T-helper 22 cell (primary cell): ENCODE results near the gene STEAP3.

Experiments
- DNase-seq: peaks from one replicate; pipeline ENCODE4 v3.0.0-alpha.2; 2020; ENCODE audit warnings: low read depth

Gene STEAP3

DNA sequence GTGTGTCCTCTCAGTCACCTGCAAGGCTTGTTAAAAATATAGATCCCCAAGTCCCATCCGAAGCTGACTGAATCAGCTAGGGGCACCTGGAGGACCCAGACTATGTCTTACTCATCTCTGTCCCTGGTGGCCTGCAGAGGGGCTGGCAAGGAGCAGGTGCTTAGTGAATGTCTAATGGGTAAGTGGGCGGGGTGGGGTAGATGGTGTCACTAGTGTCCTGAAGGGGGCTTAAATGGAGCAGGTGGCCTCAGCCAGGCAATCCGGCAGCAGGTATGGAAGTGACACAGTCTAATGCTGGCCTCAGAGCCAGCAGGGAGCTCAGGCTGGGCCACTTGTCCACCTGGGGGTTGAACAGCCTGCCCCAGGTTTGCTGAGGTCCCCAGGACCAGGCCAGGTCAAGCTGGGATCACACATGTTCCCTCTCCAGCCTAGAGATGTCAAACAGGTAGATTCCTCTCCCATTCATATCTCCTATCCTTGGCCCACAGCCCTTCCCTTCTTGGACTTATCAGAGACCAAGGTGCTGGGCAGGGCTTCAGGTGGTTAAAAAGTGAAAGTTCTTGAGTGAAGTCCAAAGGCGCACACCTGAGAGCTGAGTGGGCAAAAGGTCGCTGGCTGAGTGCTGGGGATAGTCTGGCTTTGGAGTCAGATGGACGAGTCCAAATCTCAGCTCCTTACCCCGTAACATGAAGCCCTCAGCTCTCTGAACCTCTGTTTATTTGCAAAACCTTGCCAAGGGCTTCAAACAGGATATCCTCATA, 1.7 kb downstream of the STEAP3 start:
- DNase-seq: no peak

- DNase-seq: no peak
These were observed 2.3 kb downstream of the STEAP3 start for GRCh38 chr2:119225926-119226325.

DNA sequence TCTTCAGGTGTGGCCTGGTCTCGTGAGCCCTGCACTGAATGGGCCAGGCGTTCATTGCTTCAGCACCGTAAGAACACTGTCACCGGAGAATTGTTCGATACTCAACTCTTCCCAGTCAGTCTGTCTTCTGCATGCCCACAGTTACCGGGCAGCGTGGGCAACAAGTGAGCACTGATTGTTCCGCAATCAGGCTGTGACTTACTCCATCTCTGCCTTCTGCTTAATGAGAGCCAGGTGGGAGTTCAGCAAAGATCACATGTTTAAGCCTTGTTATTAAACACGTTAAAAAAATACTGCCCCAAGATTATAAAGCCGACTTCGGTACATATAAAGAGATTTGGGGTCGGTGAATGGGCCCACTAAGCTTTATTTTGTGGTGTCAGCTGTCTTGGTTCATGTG, 3.7 kb downstream of the STEAP3 start:
- DNase-seq: no peak

GRCh38 chr2:119228136-119228535, 4.5 kb downstream of the STEAP3 start:
- DNase-seq: no peak

DNA sequence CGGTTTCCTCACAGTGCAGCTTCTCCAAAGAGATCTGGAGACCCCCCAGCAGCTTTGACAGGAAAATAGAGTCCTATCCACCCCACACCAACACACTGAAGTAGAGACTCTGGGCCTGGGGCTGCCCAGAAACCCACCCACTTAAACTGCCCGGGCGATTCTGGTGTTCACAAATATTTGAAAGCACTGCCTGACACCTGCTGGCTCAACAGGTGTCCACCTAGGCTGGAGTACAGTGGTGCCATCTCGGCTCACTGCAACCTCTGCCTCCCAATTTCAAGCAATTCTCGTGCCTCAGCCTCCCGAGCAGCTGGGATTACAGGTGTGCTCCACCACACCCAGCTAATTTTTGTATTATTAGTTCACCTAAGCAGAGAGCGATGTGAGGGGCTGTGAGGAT, 5.3 kb downstream of the STEAP3 start:
- no peak for DNase-seq

- DNase-seq: no peak
These were observed 6.1 kb downstream of the STEAP3 start for GRCh38 chr2:119229716-119230115.

- no peak for DNase-seq
These were observed 6.9 kb downstream of the STEAP3 start for GRCh38 chr2:119230219-119231185.

GRCh38 chr2:119231975-119232665, 8.5 kb downstream of the STEAP3 start:
- no peak for DNase-seq

DNA sequence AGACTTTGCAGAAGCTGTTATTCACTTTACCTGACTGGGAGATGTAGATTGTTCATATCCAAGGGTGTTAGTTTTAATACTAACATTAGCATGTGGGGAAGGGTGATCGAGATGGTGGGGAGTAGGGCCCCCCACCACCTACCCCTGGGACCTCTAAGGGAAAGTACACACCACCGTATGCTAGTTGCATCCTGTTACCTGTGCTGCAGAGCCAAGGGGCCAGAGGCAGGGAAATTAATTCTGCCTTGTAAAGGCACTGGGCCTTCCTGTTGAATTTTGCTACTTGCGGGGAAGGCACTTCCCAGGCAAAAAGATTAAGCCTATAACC, 9.0 kb downstream of the STEAP3 start:
- no peak for DNase-seq

- DNase-seq: no peak
These were observed 9.8 kb downstream of the STEAP3 start for GRCh38 chr2:119233326-119234020.

DNA sequence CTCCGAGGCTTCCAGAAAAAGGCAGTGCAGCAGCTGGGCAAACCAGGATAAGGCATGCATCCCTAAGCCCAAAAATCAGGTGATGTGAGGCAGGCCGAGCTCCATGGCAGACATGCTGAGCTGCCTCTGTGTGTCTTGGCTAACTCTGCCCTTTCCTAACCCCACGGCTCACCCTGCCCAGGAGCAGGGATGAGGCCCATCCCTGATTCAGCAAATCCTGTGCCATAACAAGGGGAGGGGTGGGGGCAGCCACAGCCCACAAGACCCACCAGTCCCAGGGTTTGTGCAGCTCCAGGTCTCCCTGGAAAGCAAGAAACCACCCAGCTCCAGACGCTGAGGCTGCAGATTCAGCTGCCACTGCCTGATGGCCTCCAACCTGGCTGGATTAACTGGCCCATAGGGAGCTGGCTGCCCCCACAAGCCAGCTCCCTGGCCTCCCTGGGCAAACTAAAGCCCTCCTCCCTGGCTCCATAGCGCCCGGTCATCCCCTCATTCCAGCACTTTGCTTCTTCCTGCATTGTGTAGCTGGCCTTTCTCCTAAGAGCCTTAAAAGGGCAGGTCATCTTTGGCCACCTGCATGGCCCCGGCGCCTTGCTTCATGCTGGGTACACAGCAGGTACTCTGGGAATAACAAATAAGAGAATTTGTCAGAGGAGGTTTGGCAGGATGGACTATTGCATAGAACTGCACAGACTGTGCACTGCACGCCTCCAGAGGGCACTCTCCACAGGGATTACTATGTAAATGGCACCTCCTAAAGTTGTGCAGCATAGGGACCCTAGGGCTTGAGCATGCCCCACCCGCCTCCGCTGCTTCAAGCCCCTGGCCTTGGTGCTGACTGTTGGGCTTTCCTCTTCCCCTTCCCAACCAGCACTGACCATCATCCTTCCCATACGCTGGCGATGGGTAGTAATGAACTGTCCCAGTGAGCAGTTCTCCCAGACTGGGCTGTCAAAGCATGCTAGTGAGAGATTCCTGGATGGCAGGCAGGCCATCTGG, 10.7 kb downstream of the STEAP3 start:
- no peak for DNase-seq

DNA sequence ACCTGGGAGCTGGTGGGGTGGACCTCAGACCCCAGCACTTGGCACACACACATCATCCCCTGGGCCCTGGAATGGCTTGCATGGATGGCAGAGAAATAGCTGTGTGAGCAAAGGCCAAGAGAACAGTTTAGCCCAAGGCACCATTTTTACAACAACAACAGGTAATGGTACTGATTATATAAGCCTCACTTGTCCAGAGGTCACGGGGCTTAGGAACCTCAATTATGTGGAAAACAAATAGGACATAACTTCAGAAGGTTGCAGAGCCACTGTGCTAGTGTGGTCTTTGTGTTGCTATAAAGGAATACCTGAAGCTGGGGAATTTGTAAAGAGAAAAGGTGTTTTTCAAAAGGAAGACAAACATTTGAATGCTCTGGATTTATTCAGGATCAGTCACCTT, 13.2 kb downstream of the STEAP3 start:
- no peak for DNase-seq

GRCh38 chr2:119240311-119241204, 16.9 kb downstream of the STEAP3 start:
- DNase-seq: no peak

DNA sequence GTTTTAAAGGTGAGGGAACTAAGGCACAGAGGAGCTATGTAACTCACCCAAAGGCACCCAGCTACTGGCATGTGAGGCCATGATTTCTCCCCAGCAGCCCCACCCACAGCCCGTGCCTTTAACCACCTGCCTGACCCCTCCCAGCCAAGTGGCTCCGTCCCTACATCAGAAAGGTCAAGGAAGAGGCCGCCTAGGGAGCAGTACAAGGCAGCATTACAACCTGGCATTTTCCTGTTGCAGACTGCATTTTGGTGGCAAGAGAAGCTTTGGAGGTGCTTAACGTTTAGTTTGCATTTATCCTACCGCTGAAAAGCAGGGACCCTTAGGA, 17.5 kb downstream of the STEAP3 start:
- no peak for DNase-seq

GRCh38 chr2:119242276-119243119, 18.9 kb downstream of the STEAP3 start:
- DNase-seq: no peak

GRCh38 chr2:119243621-119244020, 20.0 kb downstream of the STEAP3 start:
- DNase-seq: no peak

GRCh38 chr2:119245076-119245840, 21.6 kb downstream of the STEAP3 start:
- no peak for DNase-seq

GRCh38 chr2:119245841-119246230, 22.2 kb downstream of the STEAP3 start:
- DNase-seq: no peak
